HG03139 (cell line): ENCODE data around the gene RSAD1.
A peak's percentile ranks its signal among the peaks of the same experiment; 100 is the strongest.

Source experiments
- ATAC-seq: cut with Tn5 transposase; IDR thresholded peaks from one replicate; pipeline ENCODE4 v1.9.1; 2021; ENCODE audit not compliant: unreplicated experiment

Gene RSAD1

DNA sequence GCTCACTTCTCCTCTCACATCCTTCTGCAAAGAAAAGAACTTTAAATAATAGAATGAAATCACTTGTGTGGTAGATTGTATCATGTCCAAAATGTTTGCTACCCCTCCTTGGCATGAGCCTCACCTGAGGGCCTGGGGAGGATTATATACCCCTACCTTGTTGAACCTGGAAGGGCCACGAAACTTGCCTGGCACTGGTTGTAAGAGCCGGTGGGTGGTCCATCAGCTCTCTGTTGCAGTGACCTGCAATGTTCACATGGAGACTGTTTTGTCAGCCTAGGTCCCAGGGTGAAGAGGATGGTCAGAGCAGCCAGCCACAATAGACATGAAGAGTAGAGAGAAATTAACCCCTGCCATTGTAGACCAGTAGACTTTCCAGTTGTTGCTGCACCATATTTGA, 10.2 kb downstream of the RSAD1 start:
- ATAC-seq: no peak

DNA sequence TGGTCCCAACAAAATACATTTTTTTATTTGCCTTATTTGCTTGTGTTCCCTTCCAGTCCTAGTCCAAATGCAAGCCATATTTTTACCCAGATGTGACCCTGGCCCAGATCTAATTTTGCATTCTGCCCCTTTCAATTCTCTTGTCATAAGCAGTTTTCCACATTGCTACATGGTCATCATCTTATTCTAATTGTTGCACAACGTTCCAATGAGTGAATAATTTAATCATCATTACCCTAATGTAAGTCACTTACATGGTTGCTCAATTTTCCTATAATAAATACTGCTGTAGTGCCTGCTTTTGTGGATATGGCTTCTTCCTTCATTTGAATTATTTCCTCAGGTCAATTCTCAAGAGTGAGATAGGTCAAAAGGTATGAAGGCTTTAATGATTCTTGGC, 12.8 kb downstream of the RSAD1 start:
- no peak for ATAC-seq

DNA sequence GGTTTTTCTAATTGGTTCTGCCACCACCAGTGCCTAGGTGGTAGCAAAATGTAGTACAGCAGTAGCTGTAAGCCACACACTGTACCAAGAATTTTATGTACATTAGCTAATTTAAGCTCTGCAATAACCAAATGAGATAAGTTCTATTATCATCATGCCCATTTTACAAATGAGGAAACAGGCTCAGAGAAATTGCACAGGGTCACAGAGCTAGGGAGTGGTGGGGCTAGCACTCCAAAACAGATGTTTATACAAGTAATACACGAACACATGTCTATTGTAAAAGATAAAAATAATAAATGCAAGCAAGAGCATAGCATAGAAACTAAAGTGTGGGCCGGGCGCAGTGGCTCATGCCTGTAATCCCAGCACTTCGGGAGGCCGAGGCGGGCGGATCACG, 13.6 kb downstream of the RSAD1 start:
- no peak for ATAC-seq

DNA sequence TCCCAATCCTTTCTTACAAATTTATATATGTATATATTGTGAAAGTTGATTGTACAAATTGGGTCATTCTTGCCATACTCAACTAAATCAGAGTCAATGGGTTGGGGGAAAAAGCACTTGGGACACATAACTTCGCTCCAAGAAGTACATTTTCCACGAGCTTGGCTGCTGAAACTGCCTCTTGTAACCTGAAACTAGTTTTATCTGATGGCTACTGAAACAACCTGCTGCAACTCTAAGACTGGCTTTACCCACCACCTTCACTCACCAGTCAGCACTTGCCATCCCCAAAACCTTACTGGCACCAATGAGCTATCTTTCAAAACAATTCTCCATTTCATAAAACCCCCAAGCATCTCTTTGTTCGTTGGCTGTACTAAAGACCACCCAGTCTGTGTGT, 15.1 kb downstream of the RSAD1 start:
- no peak for ATAC-seq

DNA sequence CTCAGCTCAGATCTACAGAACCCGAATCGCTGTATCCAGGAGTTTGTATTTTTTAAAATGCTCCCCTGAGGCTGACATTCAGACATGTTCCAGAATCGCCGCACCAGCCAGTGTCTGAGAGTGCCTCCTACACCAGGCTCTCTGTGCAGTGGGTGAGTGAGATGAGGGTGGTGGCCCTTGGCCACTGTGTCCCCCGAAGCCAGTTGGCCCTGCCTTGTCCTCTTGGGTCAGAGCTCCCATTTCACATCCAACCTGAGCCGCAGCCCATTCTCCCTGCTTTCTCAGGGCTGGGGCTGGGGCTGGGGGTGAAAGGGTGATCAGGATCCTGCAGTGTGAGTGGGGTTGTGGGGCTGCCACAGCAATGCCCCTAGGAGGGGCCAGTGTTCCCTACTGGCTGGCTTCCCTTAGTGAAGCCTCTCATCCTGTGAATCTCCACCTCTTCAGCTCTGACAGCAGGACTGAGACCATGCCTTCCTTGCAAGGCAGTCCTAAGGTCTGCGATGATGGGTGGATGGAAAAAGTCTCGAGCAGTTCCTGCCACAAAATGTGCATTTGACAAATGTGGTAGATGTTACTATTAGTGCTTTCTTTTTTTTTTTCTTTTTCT, 16.7 kb downstream of the RSAD1 start:
- ATAC-seq: no peak

DNA sequence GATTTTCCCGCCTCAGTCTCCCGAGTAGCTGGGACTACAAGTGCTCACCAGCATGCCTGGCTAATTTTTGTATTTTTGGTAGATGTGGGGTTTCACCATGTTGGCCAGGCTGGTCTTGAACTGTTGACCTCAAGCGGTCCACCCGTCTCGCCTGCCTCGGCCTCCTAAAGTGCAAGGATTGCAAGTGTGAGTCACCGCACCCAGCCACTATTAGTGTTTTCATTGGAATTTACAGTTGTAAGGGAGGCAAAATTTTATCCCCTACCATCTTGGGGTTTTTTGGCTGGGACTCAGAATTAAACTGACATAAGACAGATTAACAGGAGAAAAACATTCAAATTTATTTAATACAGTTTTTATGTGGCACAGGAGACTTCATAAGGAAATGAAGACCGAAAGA, 17.3 kb downstream of the RSAD1 start:
- ATAC-seq: no peak

DNA sequence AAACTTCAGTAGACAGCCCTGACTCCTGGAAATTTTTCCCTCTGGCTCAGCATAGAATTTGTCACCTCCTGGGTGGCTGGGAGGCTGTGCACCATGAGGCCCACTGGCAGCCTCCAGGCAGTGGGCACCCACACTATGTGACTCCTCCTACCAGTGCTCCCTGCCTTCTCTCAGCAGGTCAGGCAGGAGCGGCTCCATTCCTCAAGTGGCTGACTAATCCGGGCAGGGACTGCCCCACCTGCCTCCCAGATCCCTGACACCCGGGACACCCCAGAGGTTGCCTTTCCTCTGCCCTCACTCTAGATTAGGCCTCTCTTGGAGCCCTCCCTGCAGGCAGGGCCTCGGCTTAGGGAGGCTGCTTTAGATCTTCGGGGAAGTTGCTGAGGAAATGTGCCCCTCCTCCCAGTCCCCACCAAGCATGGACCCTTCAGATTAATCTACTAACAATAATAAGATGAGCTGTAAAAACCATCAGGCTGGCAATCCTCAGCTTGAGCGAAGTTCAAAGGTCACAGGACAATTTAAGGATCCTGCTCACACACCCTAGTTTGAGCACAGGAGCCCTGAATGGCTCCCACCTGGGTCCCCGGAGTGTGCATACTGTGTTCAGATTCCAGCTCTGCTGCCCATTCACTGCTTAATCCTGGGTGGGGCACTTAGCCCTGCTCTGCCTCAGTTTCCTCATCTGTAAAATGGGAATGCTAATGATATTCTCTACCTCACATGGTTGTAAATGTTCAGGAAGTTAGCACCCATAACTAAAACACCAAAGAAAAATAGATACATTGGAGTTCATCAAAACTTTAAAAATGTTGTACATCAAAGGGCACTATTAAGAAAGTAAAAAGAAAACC, 19.6 kb downstream of the RSAD1 start:
- no peak for ATAC-seq

DNA sequence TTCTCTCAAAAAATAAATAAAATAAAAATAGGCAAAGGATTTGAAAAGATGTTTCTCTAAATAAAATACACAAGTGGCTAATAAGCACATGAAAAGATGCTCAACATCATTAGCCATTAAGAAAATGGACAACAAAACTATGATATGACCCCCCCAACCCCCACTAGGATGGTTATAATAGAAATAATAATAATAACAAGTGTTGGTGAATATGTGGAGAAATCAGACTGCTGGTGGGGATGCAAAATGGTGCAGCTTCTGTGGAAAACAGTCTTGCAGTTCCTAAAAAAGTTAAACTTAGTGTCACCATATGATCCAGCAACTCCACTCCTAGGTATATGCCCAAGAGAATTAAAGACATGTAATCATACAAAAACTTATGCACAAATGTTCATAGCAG, 20.6 kb downstream of the RSAD1 start:
- no peak for ATAC-seq

DNA sequence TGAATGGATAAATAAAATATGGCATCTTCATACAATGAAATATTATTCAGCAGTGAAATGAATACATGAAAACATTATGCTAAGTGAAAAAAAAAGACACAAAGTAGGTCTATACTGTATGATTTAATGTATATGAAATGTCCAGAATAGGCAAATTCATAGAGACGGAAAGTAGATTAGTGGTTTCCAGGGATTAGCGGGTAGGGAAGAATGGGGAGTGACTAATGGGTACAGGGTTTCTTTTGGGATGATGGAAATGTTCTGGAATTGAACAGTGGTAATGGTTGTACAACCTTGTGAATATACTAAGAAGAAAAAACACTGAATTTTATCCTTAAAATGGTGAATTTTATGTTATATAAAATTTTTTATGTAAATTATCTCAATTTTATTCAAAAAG, 21.1 kb downstream of the RSAD1 start:
- no peak for ATAC-seq

DNA sequence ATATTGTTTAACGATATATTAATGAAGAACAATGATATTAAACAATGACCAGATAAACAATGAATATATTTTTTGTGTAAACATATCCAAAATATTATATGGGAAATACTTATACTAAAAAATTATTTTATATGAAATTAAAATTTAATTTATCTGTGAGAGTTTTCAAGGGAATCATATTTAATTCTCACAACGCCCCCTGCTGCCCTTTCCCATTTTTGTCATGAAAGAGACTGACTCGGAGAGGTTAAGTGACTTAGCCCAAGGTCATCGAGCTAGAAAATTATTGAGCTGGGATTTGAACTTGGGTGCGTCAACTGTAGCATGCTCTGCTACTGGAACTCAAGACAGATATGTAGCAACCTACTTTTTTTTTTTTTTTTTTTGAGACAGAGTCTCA, 22.4 kb downstream of the RSAD1 start:
- ATAC-seq: no peak

DNA sequence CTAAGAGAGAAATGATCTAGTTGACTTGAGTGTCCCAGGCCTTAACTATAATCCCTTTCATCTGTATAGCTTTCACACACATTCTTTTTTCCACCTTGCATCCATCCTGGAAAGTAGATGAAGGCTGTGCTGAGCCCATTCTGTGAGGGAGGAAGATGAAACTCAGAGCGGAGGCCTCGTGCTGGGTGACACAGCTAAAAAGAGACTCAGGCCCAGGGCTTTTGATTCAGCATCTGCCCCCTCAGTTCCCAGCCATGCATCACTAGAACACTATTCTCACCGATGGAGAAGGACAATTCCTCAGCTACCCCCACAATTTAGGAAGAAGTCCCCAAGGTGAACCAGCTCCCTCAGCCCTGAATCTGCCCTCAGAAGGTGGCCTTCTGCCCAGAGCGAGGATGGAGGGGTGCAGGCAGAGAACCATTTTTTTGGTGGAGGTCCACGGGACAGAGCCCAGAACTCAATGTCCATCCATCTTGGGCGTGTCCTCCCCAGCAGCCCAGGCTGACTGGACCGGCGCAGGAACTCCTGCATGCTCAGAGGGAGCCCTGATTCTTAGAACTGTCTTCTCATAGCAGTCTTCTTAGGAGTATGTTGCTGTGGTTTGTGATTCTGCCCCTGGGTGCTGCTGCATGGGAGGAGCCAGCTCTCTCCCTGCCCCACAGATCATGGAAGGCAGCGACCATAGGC, 23.8 kb downstream of the RSAD1 start:
- no peak for ATAC-seq

DNA sequence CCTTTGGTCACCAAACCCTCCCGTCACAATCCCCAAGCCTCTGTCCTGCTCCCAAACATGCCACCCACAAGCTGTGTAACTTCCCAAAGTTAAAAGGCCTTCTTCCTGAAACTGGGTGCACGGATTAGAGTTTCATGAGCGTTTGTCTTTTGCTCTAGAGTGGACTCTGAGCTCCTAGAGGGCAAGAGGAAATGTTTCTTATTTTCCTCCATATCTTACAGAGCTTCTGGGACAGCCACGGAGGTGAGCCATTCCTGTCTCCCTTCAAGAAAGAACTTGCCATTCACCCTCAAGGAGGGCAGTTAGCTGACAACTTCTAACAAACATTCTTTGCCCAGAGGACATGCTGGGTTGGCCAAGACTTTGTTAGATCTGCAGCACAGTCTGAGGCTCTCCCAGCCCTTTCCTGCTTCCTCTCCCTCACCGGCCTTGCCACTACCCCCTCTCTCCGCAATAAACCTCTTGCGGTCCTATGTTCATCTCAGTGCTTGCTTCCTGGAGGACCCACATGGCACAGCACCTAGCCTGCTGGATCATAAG, 27.0 kb downstream of the RSAD1 start:
- no peak for ATAC-seq

DNA sequence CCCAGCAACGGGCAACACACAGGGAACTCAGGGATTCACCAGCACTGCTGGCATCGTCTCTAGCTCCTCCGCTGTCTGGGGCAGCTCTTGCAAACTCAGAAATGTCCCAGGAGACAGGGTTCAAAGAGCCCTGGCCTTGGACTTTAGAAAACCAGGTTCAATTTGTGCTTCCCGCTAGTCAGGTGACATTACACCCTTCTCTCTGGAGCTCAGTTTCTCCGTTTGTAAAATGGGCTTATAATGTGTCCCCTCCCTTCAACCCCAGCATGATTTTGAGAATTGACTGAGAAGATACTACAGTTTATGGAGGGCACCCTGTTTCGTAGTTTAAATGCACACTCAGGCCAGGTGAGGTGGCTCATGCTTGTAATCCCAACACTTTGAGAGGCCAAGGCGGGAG, 27.6 kb downstream of the RSAD1 start:
- no peak for ATAC-seq

DNA sequence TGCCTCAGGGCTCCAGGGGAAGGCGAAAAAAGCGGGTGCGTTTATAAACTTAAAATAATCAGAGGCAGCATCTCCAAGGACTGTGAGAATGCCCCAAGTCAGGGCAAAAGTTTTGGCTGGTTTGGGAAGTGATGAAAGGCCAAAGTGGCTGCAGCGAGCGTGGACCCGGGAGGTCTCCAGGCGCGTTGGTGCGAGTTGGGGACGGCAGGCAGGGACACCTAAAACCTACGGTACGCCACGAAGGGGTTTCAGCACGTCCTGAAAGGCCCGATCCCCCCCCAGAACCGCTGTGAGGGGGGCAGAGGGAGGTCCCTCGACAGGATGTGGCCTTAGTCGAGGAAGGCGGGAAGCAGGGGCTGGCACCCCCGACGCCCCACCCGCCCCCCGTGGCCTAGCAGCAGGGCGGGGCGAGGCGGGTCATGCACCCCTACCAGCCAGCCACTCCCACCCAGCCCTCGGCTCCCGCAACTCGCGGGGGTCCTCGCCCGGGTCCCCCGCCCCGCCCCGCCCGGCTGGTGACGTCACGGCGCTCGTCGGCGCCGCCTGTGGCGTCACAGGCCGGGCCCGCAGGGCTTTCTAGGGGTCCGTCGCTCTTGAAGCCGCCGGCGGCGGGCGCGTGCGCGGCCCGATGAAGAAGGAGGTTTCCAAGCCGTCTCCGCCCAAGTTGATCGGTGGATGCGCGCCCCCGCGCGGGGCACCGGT, 29.4 kb downstream of the RSAD1 start, which contains the start of gene MYCBPAP:
Gene MYCBPAP (plus strand): TSS at position 569 of the 702 bp plus-strand sequence. CDS start 236 bp downstream, outside the sequence.
- ATAC-seq: no peak

DNA sequence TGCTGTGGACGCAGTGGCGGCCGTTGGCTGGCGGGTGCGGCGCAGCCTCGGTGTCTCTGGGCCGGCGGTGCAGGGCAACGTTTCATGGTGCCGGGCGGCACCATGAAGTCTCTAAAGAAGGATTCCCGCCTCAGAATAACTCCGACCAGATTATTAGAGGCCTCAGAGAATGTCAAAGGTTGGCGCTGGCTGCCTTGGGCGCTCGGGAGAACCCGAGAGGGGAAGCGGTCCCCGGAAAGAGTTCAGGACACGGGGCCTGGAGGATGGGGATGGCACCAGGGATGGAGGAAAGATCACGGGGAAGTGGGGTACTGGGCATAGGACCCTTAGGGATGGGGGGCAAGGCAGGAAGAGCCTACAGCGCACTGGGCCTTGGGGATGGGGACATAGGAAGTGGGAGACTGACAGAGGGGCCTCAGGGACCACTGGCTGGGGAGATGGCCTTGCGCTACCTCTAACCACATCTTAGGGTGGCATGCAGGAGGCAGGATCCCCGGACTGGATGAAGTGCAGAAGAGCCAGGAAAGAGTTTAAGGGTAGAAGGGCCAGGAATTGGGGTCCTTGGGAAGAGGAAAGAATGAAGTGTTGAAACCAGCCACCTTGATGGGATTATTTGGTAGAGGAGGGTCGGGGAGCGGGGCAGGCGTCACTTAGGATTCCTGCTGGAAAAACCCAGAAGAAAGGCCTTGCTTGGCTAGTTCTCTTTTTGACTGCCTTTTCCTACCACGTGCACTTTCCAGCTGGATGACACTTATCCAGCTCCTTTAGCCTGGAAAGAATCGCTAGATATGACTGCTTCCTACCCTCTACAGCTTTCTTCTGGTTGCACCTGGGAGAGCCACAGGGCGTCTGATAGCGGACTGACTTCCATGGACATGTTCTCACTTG, 30.2 kb downstream of the RSAD1 start:
- ATAC-seq: no peak

DNA sequence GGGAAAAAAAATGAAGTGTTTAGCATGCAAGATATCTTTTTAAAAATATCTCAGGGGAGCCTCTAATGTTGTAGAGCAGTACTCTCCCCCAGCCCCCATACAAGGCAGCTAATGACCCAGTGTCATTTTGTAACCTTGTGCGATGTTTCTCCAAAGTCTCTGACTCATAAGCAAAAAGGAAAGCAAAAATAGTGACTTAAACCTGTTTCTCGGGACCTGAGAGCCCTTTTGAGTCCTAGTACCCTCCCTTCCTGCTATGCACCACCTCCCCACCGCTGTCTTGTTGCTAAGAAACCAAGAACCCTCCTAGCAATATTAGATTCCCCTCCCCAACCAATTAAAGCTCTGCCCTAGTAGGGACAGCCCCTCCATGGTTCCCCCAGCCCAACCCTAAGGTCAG, 32.4 kb downstream of the RSAD1 start:
- ATAC-seq: peak; percentile 75

DNA sequence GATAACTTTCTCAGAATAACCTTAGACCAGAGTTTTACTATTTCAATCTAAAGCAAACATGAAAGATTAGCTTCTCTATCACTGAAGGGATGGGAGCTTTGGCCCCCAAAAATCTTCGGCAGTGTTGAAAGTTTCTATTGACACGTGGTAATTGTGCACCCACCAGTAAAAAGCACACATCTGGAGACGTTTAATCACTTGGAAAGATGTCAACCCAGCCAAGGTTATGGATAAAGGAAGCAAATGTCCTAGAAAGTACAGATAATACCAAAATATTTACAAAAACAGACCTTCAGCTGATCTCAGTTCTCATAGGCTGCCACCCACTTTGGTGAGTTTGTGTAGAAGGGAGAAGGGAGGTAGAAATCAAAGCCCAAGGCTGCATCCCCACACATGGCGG, 34.8 kb downstream of the RSAD1 start:
- no peak for ATAC-seq

DNA sequence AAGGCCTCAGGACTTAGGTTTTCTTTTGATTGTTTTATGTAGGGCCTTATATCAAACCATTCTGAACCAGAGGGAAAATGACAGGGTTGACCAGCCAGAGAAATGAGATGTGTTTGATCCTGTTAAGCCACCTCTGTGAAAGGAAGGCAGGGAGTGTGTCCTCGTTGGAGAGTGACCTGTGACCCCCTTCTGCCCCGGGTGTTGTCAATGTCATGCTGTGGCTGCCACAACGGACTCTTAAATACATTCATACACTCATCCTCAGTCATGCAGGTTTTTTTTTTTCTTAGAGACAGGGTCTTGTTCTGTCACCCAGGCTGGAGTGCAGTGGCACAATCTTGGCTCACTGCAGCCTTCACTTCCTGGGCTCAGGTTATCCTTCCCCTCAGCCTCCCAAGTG, 35.7 kb downstream of the RSAD1 start:
- ATAC-seq: no peak

DNA sequence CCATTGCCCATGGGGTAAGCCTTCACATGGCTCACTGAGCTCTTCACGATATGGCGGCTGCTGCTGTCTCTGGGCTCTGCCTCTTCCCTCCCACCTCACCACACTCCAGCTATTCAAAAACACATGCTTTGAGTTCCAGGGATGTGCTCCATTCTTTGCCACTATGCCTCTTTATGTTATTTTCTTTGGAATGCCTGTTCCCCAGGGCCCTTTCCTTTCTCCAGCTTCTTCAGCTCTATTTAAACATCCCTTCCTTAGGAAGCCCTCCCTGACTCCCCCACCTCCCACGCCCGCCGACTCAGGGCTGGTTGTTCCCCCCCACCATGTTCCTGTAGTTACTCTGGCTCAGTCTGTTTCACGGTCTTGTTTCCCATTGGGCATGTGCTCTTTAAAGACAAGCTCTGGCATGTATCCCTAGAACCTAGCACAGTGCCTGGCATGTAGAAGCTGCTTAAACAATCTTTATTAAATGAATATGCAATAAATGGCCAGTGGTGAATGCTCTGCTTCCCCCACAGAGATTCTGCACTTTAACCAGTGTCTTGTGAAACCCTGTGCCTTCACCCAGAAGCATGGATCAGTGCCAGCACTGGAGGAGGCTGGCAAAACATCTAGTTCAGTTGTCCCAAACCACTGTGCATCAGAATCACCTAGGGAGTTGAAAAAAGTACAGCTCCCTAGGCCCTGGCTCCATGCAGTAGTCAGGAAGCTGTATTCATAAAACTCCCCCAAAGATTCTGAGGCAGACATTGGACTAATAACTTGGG, 36.5 kb downstream of the RSAD1 start:
- no peak for ATAC-seq
